Epithelial cell of proximal tubule (primary cell): Measurements from ENCODE around the gene OR2AT4. TPM values are rescaled to one million over a fixed set of nuclear protein-coding genes. Genes with fewer than 3 reads are reported as not detected.
"Not testable (repeated sequence)": the region's sequence is repeated elsewhere in the genome, so short reads cannot be mapped to it uniquely, and the experiment has no call there.

Experiments
- DNase-seq: peaks from one replicate; pipeline ENCODE4 v3.0.0-alpha.2; 2011; ENCODE audit warnings: low read depth
- H3K4me3 ChIP-seq: 2 replicates; pipeline ENCODE4 v1.5.1; 2011; ENCODE audit warnings: low read depth, mild to moderate bottlenecking, low read length
- CTCF ChIP-seq: conservative IDR thresholded peaks from 2 replicates; pipeline ENCODE4 v1.5.1; 2012; ENCODE audit warnings: low read depth, mild to moderate bottlenecking, low read length
- total RNA-seq: library from RNA; depleted of rRNA; stranded (reverse); fragments of >200 nt; gene quantifications from 2 replicates; pipeline ENCODE4 v1.2.3, GENCODE V29; 2015

Gene OR2AT4
- total RNA-seq, 1 donor from 2014 or later: not detected

DNA sequence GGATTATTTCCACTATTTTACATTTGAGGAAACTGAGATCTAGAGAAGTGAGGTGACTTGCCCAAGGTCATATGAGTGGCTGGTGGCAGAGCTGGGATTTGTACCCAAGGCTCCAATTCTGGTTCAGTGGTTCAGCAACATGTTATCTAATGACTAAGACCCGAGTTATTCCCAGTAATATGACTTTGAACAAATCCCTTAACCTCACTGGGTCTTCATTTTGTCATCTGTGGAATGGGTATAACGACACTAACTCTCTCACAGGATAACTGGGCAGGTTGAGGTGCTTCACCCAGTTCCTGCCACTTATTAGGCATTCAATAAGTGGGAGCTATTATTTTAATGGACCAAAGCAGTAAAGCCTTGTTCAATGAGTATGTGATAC, 489 bp upstream of the OR2AT4 start:
- no peak overlapping the region for H3K4me3 ChIP-seq
- TF ChIP-seq CTCF: no peak
- DNase-seq: no peak

- not testable (repeated sequence) for DNase-seq, H3K4me3 ChIP-seq
Measured at GRCh38 chr11:75094382-75094781, 2.3 kb downstream of the OR2AT4 start.

DNA sequence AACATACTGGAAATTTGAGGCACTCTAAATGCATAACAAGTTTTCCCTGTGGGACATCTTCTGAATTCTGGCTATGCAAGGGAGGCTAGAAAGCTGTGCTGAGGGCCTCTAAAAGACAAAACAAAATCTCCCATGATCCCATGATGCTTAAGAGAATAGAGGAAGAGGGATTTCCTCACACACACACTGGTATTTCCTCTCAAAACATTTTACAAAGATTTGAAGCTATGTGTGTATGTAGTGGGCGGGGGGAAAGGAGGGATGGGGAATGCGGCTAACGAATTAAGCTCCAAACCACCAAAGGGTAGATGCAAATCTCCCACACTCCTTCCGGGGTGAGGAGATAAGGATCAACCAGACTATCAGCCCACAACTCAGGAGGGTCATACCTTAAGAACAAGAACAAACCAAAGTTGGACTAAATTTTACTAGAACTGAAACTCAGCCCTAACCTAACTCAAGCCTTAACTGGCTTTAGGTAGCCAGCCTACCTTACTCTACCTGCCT, 6.0 kb downstream of the OR2AT4 start:
- H3K4me3 ChIP-seq: no peak overlapping the region
- TF ChIP-seq CTCF: no peak
- no peak for DNase-seq

GRCh38 chr11:75087319-75088305, 9.1 kb downstream of the OR2AT4 start:
- no peak for TF ChIP-seq CTCF
- H3K4me3 ChIP-seq: no peak overlapping the region
- DNase-seq: no peak

- no peak for DNase-seq
- no peak overlapping the region for H3K4me3 ChIP-seq
- TF ChIP-seq CTCF: no peak
Measured at GRCh38 chr11:75084883-75085282, 11.8 kb downstream of the OR2AT4 start.

DNA sequence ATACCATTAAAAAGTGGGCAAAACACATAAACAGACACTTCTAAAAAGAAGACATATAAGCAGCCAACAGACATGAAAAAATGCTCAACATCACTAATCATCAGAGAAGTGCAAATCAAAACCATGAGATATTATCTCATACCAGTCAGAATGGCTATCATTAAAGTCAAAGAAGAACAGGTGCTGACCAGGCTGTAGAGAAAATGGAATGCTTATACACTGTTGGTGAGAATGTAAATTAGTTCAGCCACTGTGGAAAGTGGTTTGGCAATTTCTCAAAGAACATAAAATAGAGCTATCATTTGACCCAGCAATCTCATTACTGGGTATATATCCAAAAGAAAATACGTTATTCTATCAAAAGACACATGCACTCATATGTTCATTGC, 13.5 kb downstream of the OR2AT4 start:
- no peak for DNase-seq
- no peak for TF ChIP-seq CTCF
- no peak overlapping the region for H3K4me3 ChIP-seq

GRCh38 chr11:75082601-75083216, 14.0 kb downstream of the OR2AT4 start:
- no peak for DNase-seq
- no peak overlapping the region for H3K4me3 ChIP-seq
- TF ChIP-seq CTCF: no peak
